Stimulated activated CD4-positive, alpha-beta T cell treated with anti-CD3 and anti-CD28 coated beads, TNF-alpha, amount 100 ng/mL, for 1 hour (primary cell): ENCODE measurements around the gene RHCG.

Experiments used
- DNase-seq, 3 donors: peaks; one replicate each; pipeline ENCODE4 v3.0.0-alpha.2; 2020; ENCODE audit warnings: low read depth in 3 of 3, low spot score in 1 of 3

RHCG gene

GRCh38 chr15:89496155-89497098 lies at the start of gene RHCG:
Gene RHCG (minus strand): TSS chr15:89496583. CDS start chr15:89496544, 39 bp downstream.
- DNase-seq: no peak

GRCh38 chr15:89543389-89543788 lies 47.0 kb upstream of the RHCG start:
- no peak for DNase-seq

- no peak for DNase-seq
Observed at GRCh38 chr15:89542369-89542768, 46.0 kb upstream of the RHCG start.

GRCh38 chr15:89539027-89539426 lies 42.6 kb upstream of the RHCG start:
- no peak for DNase-seq

- no peak for DNase-seq
Observed at GRCh38 chr15:89533861-89534544, 37.6 kb upstream of the RHCG start.

- DNase-seq: no peak
Observed at GRCh38 chr15:89531796-89532537, 35.6 kb upstream of the RHCG start.

GRCh38 chr15:89530976-89531375 lies 34.6 kb upstream of the RHCG start:
- no peak for DNase-seq

- no peak for DNase-seq
Observed at GRCh38 chr15:89528757-89529352, 32.5 kb upstream of the RHCG start.

GRCh38 chr15:89526601-89527441 lies 30.4 kb upstream of the RHCG start:
- no peak for DNase-seq

- DNase-seq: no peak
Observed at GRCh38 chr15:89526181-89526580, 29.8 kb upstream of the RHCG start.

- no peak for DNase-seq
Observed at GRCh38 chr15:89524184-89524583, 27.8 kb upstream of the RHCG start.

- no peak for DNase-seq
Observed at GRCh38 chr15:89523101-89523500, 26.7 kb upstream of the RHCG start.

GRCh38 chr15:89521605-89522004 lies 25.2 kb upstream of the RHCG start:
- DNase-seq: no peak

- no peak for DNase-seq
Observed at GRCh38 chr15:89515477-89515876, 19.1 kb upstream of the RHCG start.

GRCh38 chr15:89514596-89515406 lies 18.4 kb upstream of the RHCG start:
- no peak for DNase-seq

- no peak for DNase-seq
Observed at GRCh38 chr15:89514186-89514585, 17.8 kb upstream of the RHCG start.

GRCh38 chr15:89513284-89513683 lies 16.9 kb upstream of the RHCG start:
- no peak for DNase-seq

GRCh38 chr15:89512631-89513030 lies 16.2 kb upstream of the RHCG start:
- DNase-seq: no peak

- DNase-seq: no peak
Observed at GRCh38 chr15:89506026-89506686, 9.8 kb upstream of the RHCG start.
